Activated CD4-positive, alpha-beta memory T cell treated with anti-CD3 and anti-CD28 coated beads, Interleukin-2, amount 10 ng/mL, durations not matched to agents 7 days and 5 days (primary cell): ENCODE results near the gene SCARB1. TPM values are rescaled to one million over a fixed set of nuclear protein-coding genes. Genes with fewer than 3 reads are reported as not detected.

Source experiments
- CTCF ChIA-PET: fragments of 350-600 bp; sonication (Branson Sonifier 250); formaldehyde crosslinking; loops from one replicate; lab custom pipeline; 2021; ENCODE audit warnings: antibody characterized with exemption, inconsistent platforms; lab: Charles Lee
- POLR2A ChIA-PET: fragments of 350-600 bp; sonication (Branson Sonifier 250); formaldehyde crosslinking; loops from one replicate; lab custom pipeline; 2021; ENCODE audit warnings: antibody characterized with exemption; lab: Charles Lee
- DNase-seq: peaks from one replicate; pipeline ENCODE4 v3.0.0-alpha.2; 2020
- H3K27ac Mint-ChIP-seq: one replicate; pipeline ENCODE4 v1.8.0; 2021; ENCODE audit warnings: mild to moderate bottlenecking, mixed read lengths
- H3K27me3 Mint-ChIP-seq: one replicate; pipeline ENCODE4 v1.8.0; 2021; ENCODE audit warnings: mixed read lengths
- H3K36me3 Mint-ChIP-seq: one replicate; pipeline ENCODE4 v1.8.0; 2021; ENCODE audit warnings: low read depth, mixed read lengths
- H3K4me1 Mint-ChIP-seq: one replicate; pipeline ENCODE4 v1.8.0; 2021; ENCODE audit warnings: mixed read lengths
- H3K4me3 Mint-ChIP-seq: one replicate; pipeline ENCODE4 v1.8.0; 2021; ENCODE audit warnings: mild to moderate bottlenecking, mixed read lengths
- H3K9me3 Mint-ChIP-seq: one replicate; pipeline ENCODE4 v1.8.0; 2021; ENCODE audit warnings: mixed read lengths
- total RNA-seq, 2 experiments: library from RNA; stranded (reverse); gene quantifications; one replicate each; pipeline ENCODE4 v1.2.3, GENCODE V29; 2021

The SCARB1 gene
- total RNA-seq, 2 experiments from 2014 or later: 4.3 to 5.8 TPM

GRCh38 chr12:124816295-124816854 lies 47.3 kb downstream of the SCARB1 start:
- H3K27ac Mint-ChIP-seq: no peak overlapping the region
- no peaks in the 10 kb centered on the region for H3K27me3 Mint-ChIP-seq
- no peak overlapping the region for H3K4me3 Mint-ChIP-seq
- ChIA-PET CTCF (no interaction called here), POLR2A (no interaction called here)
- H3K36me3 Mint-ChIP-seq: no peaks in the 10 kb centered on the region
- no peaks in the 10 kb centered on the region for H3K9me3 Mint-ChIP-seq
- DNase-seq: no peak
- H3K4me1 Mint-ChIP-seq: no peaks in the 10 kb centered on the region

GRCh38 chr12:124814741-124815613 lies 48.7 kb downstream of the SCARB1 start:
- H3K9me3 Mint-ChIP-seq: no peaks in the 10 kb centered on the region
- POLR2A ChIA-PET: no interaction called here
- no peak overlapping the region for H3K4me3 Mint-ChIP-seq
- H3K27me3 Mint-ChIP-seq: no peaks in the 10 kb centered on the region
- H3K27ac Mint-ChIP-seq: no peak overlapping the region
- no peaks in the 10 kb centered on the region for H3K4me1 Mint-ChIP-seq
- no peak for DNase-seq
- CTCF ChIA-PET: no interaction called here
- no peaks in the 10 kb centered on the region for H3K36me3 Mint-ChIP-seq

GRCh38 chr12:124813782-124814181 lies 49.9 kb downstream of the SCARB1 start:
- no peaks in the 10 kb centered on the region for H3K4me1 Mint-ChIP-seq
- H3K4me3 Mint-ChIP-seq: no peak overlapping the region
- DNase-seq: no peak
- no peaks in the 10 kb centered on the region for H3K36me3 Mint-ChIP-seq
- CTCF ChIA-PET: no interaction called here
- H3K27me3 Mint-ChIP-seq: no peaks in the 10 kb centered on the region
- POLR2A ChIA-PET: no interaction called here
- H3K9me3 Mint-ChIP-seq: no peaks in the 10 kb centered on the region
- H3K27ac Mint-ChIP-seq: no peak overlapping the region

- no peaks in the 10 kb centered on the region for H3K36me3 Mint-ChIP-seq
- no peaks in the 10 kb centered on the region for H3K4me1 Mint-ChIP-seq
- CTCF ChIA-PET: no interaction called here
Observed at GRCh38 chr12:124812979-124813378, 50.7 kb downstream of the SCARB1 start.

GRCh38 chr12:124812356-124812755 lies 51.3 kb downstream of the SCARB1 start:
- ChIA-PET POLR2A (no interaction called here), CTCF (no interaction called here)
- H3K4me3 Mint-ChIP-seq: no peak overlapping the region
- no peaks in the 10 kb centered on the region for H3K27me3 Mint-ChIP-seq
- DNase-seq: no peak
- H3K36me3 Mint-ChIP-seq: no peaks in the 10 kb centered on the region
- H3K9me3 Mint-ChIP-seq: no peaks in the 10 kb centered on the region
- H3K4me1 Mint-ChIP-seq: no peaks in the 10 kb centered on the region
- no peak overlapping the region for H3K27ac Mint-ChIP-seq

More at GRCh38 chr12:124812979-124813378, 50.7 kb downstream of the SCARB1 start:
- H3K27me3 Mint-ChIP-seq: no peaks in the 10 kb centered on the region
- no peak for DNase-seq
- H3K27ac Mint-ChIP-seq: no peak overlapping the region
- no peak overlapping the region for H3K4me3 Mint-ChIP-seq
- no peaks in the 10 kb centered on the region for H3K9me3 Mint-ChIP-seq
- POLR2A ChIA-PET: no interaction called here

GRCh38 chr12:124811633-124812032 lies 52.0 kb downstream of the SCARB1 start:
- Mint-ChIP-seq H3K4me3 (no peak overlapping the region), H3K4me1 (no peaks in the 10 kb centered on the region), H3K27me3 (no peaks in the 10 kb centered on the region), H3K27ac (no peak overlapping the region), H3K9me3 (no peaks in the 10 kb centered on the region), H3K36me3 (no peaks in the 10 kb centered on the region)
- POLR2A ChIA-PET: no interaction called here
- no peak for DNase-seq
- CTCF ChIA-PET: no interaction called here

GRCh38 chr12:124809878-124810277 lies 53.8 kb downstream of the SCARB1 start:
- CTCF ChIA-PET: no interaction called here
- H3K4me3 Mint-ChIP-seq: no peak overlapping the region
- H3K4me1 Mint-ChIP-seq: no peaks in the 10 kb centered on the region
- H3K36me3 Mint-ChIP-seq: no peaks in the 10 kb centered on the region
- H3K27ac Mint-ChIP-seq: no peak overlapping the region
- H3K9me3 Mint-ChIP-seq: no peaks in the 10 kb centered on the region
- no peak for DNase-seq
- POLR2A ChIA-PET: no interaction called here
- H3K27me3 Mint-ChIP-seq: no peaks in the 10 kb centered on the region

- Mint-ChIP-seq H3K27me3 (no peaks in the 10 kb centered on the region), H3K9me3 (no peaks in the 10 kb centered on the region), H3K27ac (no peak overlapping the region), H3K4me1 (no peaks in the 10 kb centered on the region), H3K36me3 (no peaks in the 10 kb centered on the region), H3K4me3 (no peak overlapping the region)
- CTCF ChIA-PET: no interaction called here
- no peak for DNase-seq
- POLR2A ChIA-PET: no interaction called here
Observed at GRCh38 chr12:124809391-124809790, 54.3 kb downstream of the SCARB1 start.

- no peaks in the 10 kb centered on the region for H3K27me3 Mint-ChIP-seq
- ChIA-PET CTCF (no interaction called here), POLR2A (no interaction called here)
- H3K4me3 Mint-ChIP-seq: no peak overlapping the region
- no peaks in the 10 kb centered on the region for H3K9me3 Mint-ChIP-seq
- no peak overlapping the region for H3K27ac Mint-ChIP-seq
- H3K36me3 Mint-ChIP-seq: no peaks in the 10 kb centered on the region
- H3K4me1 Mint-ChIP-seq: no peaks in the 10 kb centered on the region
- DNase-seq: no peak
Observed at GRCh38 chr12:124808272-124808671, 55.4 kb downstream of the SCARB1 start.

GRCh38 chr12:124805876-124806668 lies 57.6 kb downstream of the SCARB1 start:
- Mint-ChIP-seq H3K9me3 (no peaks in the 10 kb centered on the region), H3K4me3 (no peak overlapping the region), H3K4me1 (no peaks in the 10 kb centered on the region), H3K27me3 (no peaks in the 10 kb centered on the region), H3K36me3 (no peaks in the 10 kb centered on the region), H3K27ac (no peak overlapping the region)
- POLR2A ChIA-PET: no interaction called here
- CTCF ChIA-PET: no interaction called here
- no peak for DNase-seq

- no peak for DNase-seq
- ChIA-PET CTCF (no interaction called here), POLR2A (no interaction called here)
- no peaks in the 10 kb centered on the region for H3K9me3 Mint-ChIP-seq
- H3K27me3 Mint-ChIP-seq: no peaks in the 10 kb centered on the region
- no peaks in the 10 kb centered on the region for H3K4me1 Mint-ChIP-seq
- H3K4me3 Mint-ChIP-seq: no peak overlapping the region
- no peak overlapping the region for H3K27ac Mint-ChIP-seq
- H3K36me3 Mint-ChIP-seq: no peaks in the 10 kb centered on the region
Observed at GRCh38 chr12:124805050-124805449, 58.6 kb downstream of the SCARB1 start.

GRCh38 chr12:124804011-124804621 lies 59.5 kb downstream of the SCARB1 start:
- POLR2A ChIA-PET: no interaction called here
- CTCF ChIA-PET: no interaction called here
- no peaks in the 10 kb centered on the region for H3K4me1 Mint-ChIP-seq

GRCh38 chr12:124802361-124802760 lies 61.3 kb downstream of the SCARB1 start:
- Mint-ChIP-seq H3K4me3 (no peak overlapping the region), H3K9me3 (no peaks in the 10 kb centered on the region), H3K36me3 (no peaks in the 10 kb centered on the region), H3K27ac (no peak overlapping the region), H3K4me1 (no peaks in the 10 kb centered on the region), H3K27me3 (no peaks in the 10 kb centered on the region)
- CTCF ChIA-PET: no interaction called here
- DNase-seq: no peak
- POLR2A ChIA-PET: no interaction called here

More at GRCh38 chr12:124804011-124804621, 59.5 kb downstream of the SCARB1 start:
- H3K27me3 Mint-ChIP-seq: no peaks in the 10 kb centered on the region
- DNase-seq: no peak
- no peaks in the 10 kb centered on the region for H3K9me3 Mint-ChIP-seq
- H3K27ac Mint-ChIP-seq: no peak overlapping the region
- H3K4me3 Mint-ChIP-seq: no peak overlapping the region
- no peaks in the 10 kb centered on the region for H3K36me3 Mint-ChIP-seq
